ENCODE data around the gene NOTCH2NLA.
"Not testable (repeated sequence)": the region's sequence is repeated elsewhere in the genome, so short reads cannot be mapped to it uniquely, and the experiment has no call there.

The NOTCH2NLA gene

GRCh38 chr1:146228710-146229477 is at the start of gene NOTCH2NLA:
Gene NOTCH2NLA (minus strand): TSS chr1:146229021. CDS start chr1:146189337, 39,684 bp downstream.
- not testable (repeated sequence) for DNase-seq

GRCh38 chr1:146278346-146278745 is 49.5 kb upstream of the NOTCH2NLA start:
- DNase-seq, result not testable (repeated sequence)

GRCh38 chr1:146277087-146277486 is 48.3 kb upstream of the NOTCH2NLA start:
- DNase-seq, result not testable (repeated sequence)

- not testable (repeated sequence) for DNase-seq
Measured at GRCh38 chr1:146274083-146274482, 45.3 kb upstream of the NOTCH2NLA start.

- DNase-seq, result not testable (repeated sequence)
Measured at GRCh38 chr1:146273194-146273593, 44.4 kb upstream of the NOTCH2NLA start.

GRCh38 chr1:146272734-146273133 is 43.9 kb upstream of the NOTCH2NLA start:
- DNase-seq, result not testable (repeated sequence)

- not testable (repeated sequence) for DNase-seq
Measured at GRCh38 chr1:146271977-146272376, 43.2 kb upstream of the NOTCH2NLA start.

- not testable (repeated sequence) for DNase-seq
Measured at GRCh38 chr1:146270129-146270528, 41.3 kb upstream of the NOTCH2NLA start.

- DNase-seq, result not testable (repeated sequence)
Measured at GRCh38 chr1:146266179-146266748, 37.4 kb upstream of the NOTCH2NLA start.

- not testable (repeated sequence) for DNase-seq
Measured at GRCh38 chr1:146264761-146265160, 35.9 kb upstream of the NOTCH2NLA start.

GRCh38 chr1:146260006-146260730 is 31.3 kb upstream of the NOTCH2NLA start:
- not testable (repeated sequence) for DNase-seq

GRCh38 chr1:146257992-146258552 is 29.3 kb upstream of the NOTCH2NLA start:
- DNase-seq, result not testable (repeated sequence)

GRCh38 chr1:146254569-146255197 is 25.9 kb upstream of the NOTCH2NLA start:
- not testable (repeated sequence) for DNase-seq

- not testable (repeated sequence) for DNase-seq
Measured at GRCh38 chr1:146253249-146253855, 24.5 kb upstream of the NOTCH2NLA start.

GRCh38 chr1:146251523-146251922 is 22.7 kb upstream of the NOTCH2NLA start:
- DNase-seq, result not testable (repeated sequence)

GRCh38 chr1:146248643-146249042 is 19.8 kb upstream of the NOTCH2NLA start:
- not testable (repeated sequence) for DNase-seq

GRCh38 chr1:146236626-146237025 is 7.8 kb upstream of the NOTCH2NLA start:
- not testable (repeated sequence) for DNase-seq

- not testable (repeated sequence) for DNase-seq
Measured at GRCh38 chr1:146236026-146236601, 7.3 kb upstream of the NOTCH2NLA start.

GRCh38 chr1:146228144-146228682 is 608 bp downstream of the NOTCH2NLA start:
- DNase-seq, result not testable (repeated sequence)

- DNase-seq, result not testable (repeated sequence)
Measured at GRCh38 chr1:146174531-146174930, 54.3 kb downstream of the NOTCH2NLA start.

- DNase-seq, result not testable (repeated sequence)
Measured at GRCh38 chr1:146167740-146168139, 61.1 kb downstream of the NOTCH2NLA start.
